D721Med (cell line): Measurements from ENCODE around the gene SNRNP70.
"Not testable (repeated sequence)": the region's sequence is repeated elsewhere in the genome, so short reads cannot be mapped to it uniquely, and the experiment has no call there.

Source experiments
- DNase-seq: peaks from one replicate; pipeline ENCODE4 v3.0.0; 2011; ENCODE audit warnings: low spot score; ENCODE audit not compliant: insufficient read length
- FAIRE-seq: peaks from 2 replicates; lab custom pipeline; 2011; peaks lifted over from hg19 to GRCh38; lab: Jason Lieb, UNC
- CTCF ChIP-seq: IDR thresholded peaks from 2 replicates; pipeline ENCODE4 v1.5.1; 2012; ENCODE audit warnings: mild to moderate bottlenecking, control low read depth; ENCODE audit not compliant: insufficient read depth; ENCODE audit errors: missing control alignments

The SNRNP70 gene

GRCh38 chr19:49071860-49072547 lies 13.2 kb upstream of the SNRNP70 start:
- TF ChIP-seq CTCF, result peak; percentile 5
- peak; percentile 22 for DNase-seq
- no peak for FAIRE-seq

GRCh38 chr19:49073514-49074378 lies 11.5 kb upstream of the SNRNP70 start:
- DNase-seq, result no peak
- peak; percentile 32 for TF ChIP-seq CTCF
- FAIRE-seq, result no peak

GRCh38 chr19:49074869-49075268 lies 10.4 kb upstream of the SNRNP70 start:
- TF ChIP-seq CTCF, result peak; percentile 49
- FAIRE-seq, result not testable (repeated sequence)

GRCh38 chr19:49080392-49080791 lies 4.9 kb upstream of the SNRNP70 start:
- no peak for FAIRE-seq
- no peak for DNase-seq
- TF ChIP-seq CTCF, result no peak

More at GRCh38 chr19:49074869-49075268, 10.4 kb upstream of the SNRNP70 start:
- DNase-seq, result not testable (repeated sequence)

GRCh38 chr19:49081273-49081672 lies 4.0 kb upstream of the SNRNP70 start:
- DNase-seq (no peak), FAIRE-seq (no peak)
- TF ChIP-seq CTCF, result no peak

- TF ChIP-seq CTCF, result no peak
- DNase-seq (no peak), FAIRE-seq (no peak)
These were observed 838 bp upstream of the SNRNP70 start for GRCh38 chr19:49084206-49085019.
